Activated T-helper 17 cell treated with anti-CD3 and anti-CD28 coated beads, Interleukin-2, amount 50 U/mL, for 72 hours (primary cell): ENCODE measurements around the gene NME5. TPM values are rescaled to one million over a fixed set of nuclear protein-coding genes. Genes with fewer than 3 reads are reported as not detected.
A peak's percentile ranks its signal among the peaks of the same experiment; 100 is the strongest.

ENCODE experiments used
- ATAC-seq: fragments of 150-1000 bp; cut with Tn5 transposase; replicated peaks from 2 replicates; pipeline ENCODE4 v1.10.0; 2021; ENCODE audit warnings: mild to moderate bottlenecking, moderate library complexity
- H3K27ac Mint-ChIP-seq: one replicate; pipeline ENCODE4 v1.8.0; 2022; ENCODE audit warnings: mixed read lengths
- H3K27me3 Mint-ChIP-seq: one replicate; pipeline ENCODE4 v1.8.0; 2022; ENCODE audit warnings: mixed read lengths
- H3K36me3 Mint-ChIP-seq: one replicate; pipeline ENCODE4 v1.8.0; 2022; ENCODE audit warnings: low read depth, mild to moderate bottlenecking, mixed read lengths
- H3K4me1 Mint-ChIP-seq: one replicate; pipeline ENCODE4 v1.8.0; 2022; ENCODE audit warnings: mixed read lengths
- H3K4me3 Mint-ChIP-seq: one replicate; pipeline ENCODE4 v1.8.0; 2022; ENCODE audit warnings: mild to moderate bottlenecking, mixed read lengths
- H3K9me3 Mint-ChIP-seq: one replicate; pipeline ENCODE4 v1.8.0; 2022; ENCODE audit warnings: mixed read lengths
- total RNA-seq, 2 donors: library from RNA; stranded (reverse); gene quantifications; one replicate each; pipeline ENCODE4 v1.2.3, GENCODE V29; 2022

The NME5 gene, protein sequence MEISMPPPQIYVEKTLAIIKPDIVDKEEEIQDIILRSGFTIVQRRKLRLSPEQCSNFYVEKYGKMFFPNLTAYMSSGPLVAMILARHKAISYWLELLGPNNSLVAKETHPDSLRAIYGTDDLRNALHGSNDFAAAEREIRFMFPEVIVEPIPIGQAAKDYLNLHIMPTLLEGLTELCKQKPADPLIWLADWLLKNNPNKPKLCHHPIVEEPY
- total RNA-seq: not detected

DNA sequence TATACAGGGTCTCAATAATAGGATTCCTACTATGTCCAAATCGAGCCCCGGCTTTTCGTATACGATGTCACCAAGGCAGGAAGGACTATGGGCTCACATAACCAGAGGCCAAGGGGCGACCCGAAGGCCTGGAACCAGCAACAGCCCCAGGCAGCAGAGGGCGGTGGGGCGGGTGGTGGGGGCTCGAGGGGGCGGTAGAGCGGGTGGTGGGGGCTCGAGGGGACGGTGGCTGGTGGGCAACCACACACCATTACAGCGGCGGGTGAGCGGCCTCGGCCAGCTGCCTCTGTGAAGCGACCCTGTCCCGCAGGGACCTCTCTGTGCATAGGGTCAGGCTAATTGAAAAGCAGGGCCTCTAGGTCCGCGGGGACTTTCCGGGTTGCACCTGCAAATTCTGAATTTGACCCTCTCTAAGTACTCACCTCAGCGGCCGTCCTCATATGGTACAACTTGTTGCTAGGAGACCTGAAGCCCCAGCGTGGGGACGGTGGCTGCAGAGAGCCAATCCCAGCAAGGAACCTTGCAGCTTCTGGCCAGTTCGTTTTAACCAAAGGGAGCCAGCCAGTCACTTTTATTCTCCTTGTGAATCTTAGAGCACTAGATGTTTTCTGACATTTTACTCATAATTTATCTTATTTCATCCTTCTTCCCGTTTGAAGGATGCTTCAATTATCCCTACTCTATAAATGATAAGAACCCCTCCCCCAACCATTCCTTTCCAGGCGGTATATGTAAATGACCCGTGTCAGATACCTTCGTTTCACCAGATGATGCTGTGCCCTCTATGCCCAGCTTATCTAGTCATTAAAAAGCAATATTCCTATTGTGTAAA is at the start of gene NME5:
TSS of gene NME5 (minus strand) at position 480 of the 832 bp plus-strand sequence. CDS start 648 bp downstream, outside the sequence.
- Mint-ChIP-seq H3K27ac (no peak within 1 kb of the TSS), H3K4me3 (no peak within 1 kb of the TSS), H3K9me3 (no peaks in the 10 kb centered on the region), H3K27me3 (peaks cover 13% of the 10 kb centered on the region), H3K4me1 (no peaks in the 10 kb centered on the region), H3K36me3 (no peaks in the 10 kb centered on the region)
- ATAC-seq: no peak

DNA sequence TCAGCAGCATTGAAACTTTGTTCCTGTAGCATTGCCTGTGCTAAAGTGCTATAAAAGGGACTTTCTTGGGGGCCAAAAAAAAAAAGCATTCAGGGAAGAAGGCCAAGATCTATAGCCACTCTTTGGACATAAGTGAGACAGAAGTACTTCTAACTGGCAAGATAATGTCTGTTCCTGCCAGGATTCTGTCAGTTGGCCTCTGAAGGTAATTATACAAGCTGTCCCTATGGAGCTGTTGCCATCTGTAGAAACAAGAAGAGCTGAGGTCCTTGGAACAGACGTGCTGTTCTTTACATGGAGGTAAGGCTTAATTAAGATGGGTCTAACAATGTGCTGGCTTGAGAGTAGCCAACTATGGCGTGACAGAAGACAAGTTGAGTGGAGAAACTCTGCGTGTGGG is 49.4 kb upstream of the NME5 start:
- no peak for ATAC-seq
- no peaks in the 10 kb centered on the region for H3K9me3 Mint-ChIP-seq
- H3K27ac Mint-ChIP-seq: no peak overlapping the region
- H3K27me3 Mint-ChIP-seq: no peaks in the 10 kb centered on the region
- H3K4me3 Mint-ChIP-seq: no peak overlapping the region
- peaks cover 100% of the 10 kb centered on the region for H3K36me3 Mint-ChIP-seq
- no peaks in the 10 kb centered on the region for H3K4me1 Mint-ChIP-seq

DNA sequence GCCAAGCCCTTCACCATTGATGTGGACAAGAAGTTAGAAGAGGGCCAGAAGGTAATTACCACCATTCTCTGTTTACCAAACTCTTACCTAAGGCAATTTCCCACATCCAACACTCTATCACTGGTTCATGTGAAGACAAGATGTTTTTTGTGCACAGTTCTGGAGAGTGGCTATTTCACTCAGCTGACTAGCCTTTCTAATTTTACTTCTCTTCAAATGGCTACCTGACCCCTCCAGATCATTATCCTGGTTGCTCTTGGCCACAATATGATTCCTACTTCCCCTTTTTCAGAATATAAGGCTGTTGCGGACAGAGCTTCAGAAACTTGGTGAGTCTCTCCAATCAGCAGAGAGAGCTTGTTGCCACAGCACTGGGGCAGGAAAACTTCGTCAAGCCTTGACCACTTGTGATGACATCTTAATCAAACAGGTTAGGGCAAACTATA is 46.8 kb upstream of the NME5 start:
- Mint-ChIP-seq H3K27ac (peak overlapping the region; percentile 56), H3K4me3 (no peak overlapping the region), H3K36me3 (peaks cover 99% of the 10 kb centered on the region), H3K9me3 (no peaks in the 10 kb centered on the region), H3K4me1 (peaks cover 2% of the 10 kb centered on the region), H3K27me3 (no peaks in the 10 kb centered on the region)
- no peak for ATAC-seq

DNA sequence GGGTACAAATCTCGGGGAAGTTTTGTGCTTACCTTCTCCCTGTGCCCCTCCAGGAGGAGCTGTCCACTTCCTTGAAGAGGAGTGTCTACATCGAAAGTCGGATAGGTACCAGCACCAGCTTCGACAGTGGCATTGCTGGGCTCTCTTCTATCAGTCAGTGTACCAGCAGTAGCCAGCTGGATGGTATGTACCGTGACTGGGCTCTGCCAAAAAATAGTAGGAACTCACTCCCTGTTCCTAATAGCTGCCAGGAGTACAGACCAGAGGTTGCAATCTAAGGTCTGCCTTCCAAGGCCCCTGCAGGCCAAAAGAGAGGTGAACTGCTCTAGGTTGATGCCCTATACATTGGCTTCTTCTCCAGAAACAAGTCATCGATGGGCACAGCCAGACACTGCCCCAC is 43.6 kb upstream of the NME5 start:
- no peak for ATAC-seq
- no peaks in the 10 kb centered on the region for H3K27me3 Mint-ChIP-seq
- no peak overlapping the region for H3K4me3 Mint-ChIP-seq
- H3K36me3 Mint-ChIP-seq: peaks cover 81% of the 10 kb centered on the region
- H3K9me3 Mint-ChIP-seq: no peaks in the 10 kb centered on the region
- peaks cover 4% of the 10 kb centered on the region for H3K4me1 Mint-ChIP-seq
- no peak overlapping the region for H3K27ac Mint-ChIP-seq

DNA sequence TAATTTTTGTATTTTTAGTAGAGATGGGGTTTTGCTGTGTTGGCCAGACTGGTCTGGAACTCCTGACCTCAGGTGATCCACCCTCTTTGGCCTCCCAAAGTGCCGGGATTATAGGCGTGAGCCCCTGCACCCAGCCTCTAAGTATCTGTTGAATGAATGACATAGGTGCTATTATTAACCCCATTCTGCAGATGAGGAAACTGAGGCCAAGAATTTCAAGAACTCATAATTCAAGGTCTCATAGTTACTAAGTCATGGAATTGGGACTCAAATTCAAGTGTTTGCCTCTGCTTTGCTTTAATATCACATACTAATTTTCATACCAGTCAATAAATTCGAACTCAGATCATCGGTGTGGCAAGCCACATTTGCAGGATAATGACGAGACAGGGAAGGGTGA is 41.6 kb upstream of the NME5 start:
- ATAC-seq: no peak
- peaks cover 69% of the 10 kb centered on the region for H3K36me3 Mint-ChIP-seq

DNA sequence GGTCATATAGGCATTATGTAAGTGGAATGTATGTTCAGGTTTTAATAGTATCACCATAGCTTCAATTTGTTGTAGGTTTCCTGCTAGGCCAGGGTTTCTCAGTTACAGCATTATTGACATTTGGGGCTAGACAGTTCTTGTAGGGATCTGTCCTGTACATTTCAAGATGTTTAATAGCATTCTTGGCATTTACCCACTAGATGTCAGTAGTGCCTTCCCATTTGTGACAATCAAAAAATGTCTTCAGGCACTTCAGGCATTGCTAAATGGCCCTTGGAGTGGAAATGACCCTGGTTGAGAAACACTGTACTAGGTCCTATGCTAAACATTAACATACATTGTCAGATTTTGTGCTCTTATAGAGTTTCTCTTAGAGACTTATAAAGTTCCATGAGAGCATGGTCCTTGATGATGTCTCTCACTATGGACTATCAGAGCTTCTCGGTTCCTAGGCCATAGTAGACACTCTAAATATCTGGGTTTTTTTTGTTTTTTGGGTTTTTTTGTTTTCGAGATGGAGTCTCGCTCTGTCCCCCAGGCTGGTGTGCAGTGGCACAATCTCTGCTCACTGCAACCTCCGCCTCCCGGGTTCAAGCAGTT is 41.1 kb upstream of the NME5 start:
- Mint-ChIP-seq H3K4me3 (no peak overlapping the region), H3K4me1 (peaks cover 4% of the 10 kb centered on the region), H3K9me3 (no peaks in the 10 kb centered on the region), H3K36me3 (peaks cover 69% of the 10 kb centered on the region), H3K27ac (no peak overlapping the region), H3K27me3 (no peaks in the 10 kb centered on the region)
- no peak for ATAC-seq

More for the DNA sequence above, 41.6 kb upstream of the NME5 start:
- no peaks in the 10 kb centered on the region for H3K9me3 Mint-ChIP-seq
- H3K27me3 Mint-ChIP-seq: no peaks in the 10 kb centered on the region
- H3K4me1 Mint-ChIP-seq: peaks cover 4% of the 10 kb centered on the region
- no peak overlapping the region for H3K4me3 Mint-ChIP-seq
- H3K27ac Mint-ChIP-seq: no peak overlapping the region

DNA sequence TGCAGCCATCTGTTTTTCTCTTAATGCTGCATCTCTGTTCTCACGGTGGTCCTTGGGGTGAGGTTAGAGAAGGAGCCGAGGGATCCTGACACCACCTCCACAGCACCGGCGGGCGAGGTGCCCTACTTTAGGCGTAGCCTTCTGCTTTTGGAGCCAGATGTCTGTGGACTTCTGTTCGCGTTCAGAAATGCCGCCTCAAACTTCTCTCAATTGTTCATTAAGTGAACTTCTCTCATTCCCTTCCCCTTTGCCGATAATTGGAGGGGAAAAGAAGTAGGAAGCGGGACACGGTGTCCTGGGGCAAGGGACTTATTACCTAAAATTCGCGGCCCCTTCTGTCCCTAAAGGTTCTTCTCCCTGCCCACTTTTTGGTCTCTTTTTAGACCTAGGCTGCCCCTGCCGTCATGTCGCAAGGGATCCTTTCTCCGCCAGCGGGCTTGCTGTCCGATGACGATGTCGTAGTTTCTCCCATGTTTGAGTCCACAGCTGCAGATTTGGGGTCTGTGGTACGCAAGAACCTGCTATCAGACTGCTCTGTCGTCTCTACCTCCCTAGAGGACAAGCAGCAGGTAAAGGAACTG is 40.1 kb upstream of the NME5 start:
- Mint-ChIP-seq H3K4me3 (no peak overlapping the region), H3K9me3 (no peaks in the 10 kb centered on the region), H3K27me3 (no peaks in the 10 kb centered on the region), H3K4me1 (peaks cover 4% of the 10 kb centered on the region), H3K36me3 (peaks cover 69% of the 10 kb centered on the region), H3K27ac (no peak overlapping the region)
- no peak for ATAC-seq

DNA sequence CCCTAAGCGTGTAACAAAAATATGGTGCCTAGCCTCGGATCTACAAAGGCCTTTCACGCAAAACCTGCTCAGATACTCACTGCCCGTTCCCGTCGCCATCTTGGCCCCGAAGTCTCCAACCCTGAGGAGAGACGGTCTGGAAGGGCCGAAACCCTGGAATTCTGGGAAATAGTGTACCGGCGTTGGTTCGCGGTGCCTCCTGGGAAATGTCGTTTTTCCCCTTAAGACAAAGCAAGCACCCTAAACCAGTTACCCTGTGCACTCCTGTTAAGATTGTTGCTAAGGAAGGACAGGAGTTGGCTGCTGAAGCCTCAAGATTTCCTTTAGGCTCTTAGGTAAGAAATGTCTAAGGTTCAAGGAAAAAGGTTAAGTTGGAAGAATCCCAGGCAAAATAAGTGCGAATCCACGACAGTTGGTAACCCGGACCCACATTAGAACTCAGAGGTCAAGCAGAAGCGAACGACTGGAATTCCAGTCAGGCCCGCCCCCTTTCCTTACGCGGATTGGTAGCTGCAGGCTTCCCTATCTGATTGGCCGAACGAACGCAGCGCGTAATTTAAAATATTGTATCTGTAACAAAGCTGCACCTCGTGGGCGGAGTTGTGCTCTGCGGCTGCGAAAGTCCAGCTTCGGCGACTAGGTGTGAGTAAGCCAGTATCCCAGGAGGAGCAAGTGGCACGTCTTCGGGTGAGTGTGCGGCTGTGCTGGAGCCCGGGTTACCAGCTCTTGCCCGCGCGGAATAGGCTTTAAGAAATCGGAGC is 39.5 kb upstream of the NME5 start, which contains the start of the genes BRD8 and KIF20A:
TSS of gene BRD8 (minus strand) at position 115 of the 761 bp plus-strand sequence. CDS start at position 99, 16 bp downstream.
TSS of gene KIF20A (plus strand) at position 597 of the 761 bp plus-strand sequence. CDS start 569 bp downstream, outside the sequence.
- H3K9me3 Mint-ChIP-seq: no peaks in the 10 kb centered on the region
- no peak within 1 kb of the TSS for H3K4me3 Mint-ChIP-seq
- H3K27ac Mint-ChIP-seq: no peak within 1 kb of the TSS
- H3K27me3 Mint-ChIP-seq: no peaks in the 10 kb centered on the region
- H3K4me1 Mint-ChIP-seq: peaks cover 4% of the 10 kb centered on the region
- peaks cover 69% of the 10 kb centered on the region for H3K36me3 Mint-ChIP-seq
- ATAC-seq: peak; percentile 93

DNA sequence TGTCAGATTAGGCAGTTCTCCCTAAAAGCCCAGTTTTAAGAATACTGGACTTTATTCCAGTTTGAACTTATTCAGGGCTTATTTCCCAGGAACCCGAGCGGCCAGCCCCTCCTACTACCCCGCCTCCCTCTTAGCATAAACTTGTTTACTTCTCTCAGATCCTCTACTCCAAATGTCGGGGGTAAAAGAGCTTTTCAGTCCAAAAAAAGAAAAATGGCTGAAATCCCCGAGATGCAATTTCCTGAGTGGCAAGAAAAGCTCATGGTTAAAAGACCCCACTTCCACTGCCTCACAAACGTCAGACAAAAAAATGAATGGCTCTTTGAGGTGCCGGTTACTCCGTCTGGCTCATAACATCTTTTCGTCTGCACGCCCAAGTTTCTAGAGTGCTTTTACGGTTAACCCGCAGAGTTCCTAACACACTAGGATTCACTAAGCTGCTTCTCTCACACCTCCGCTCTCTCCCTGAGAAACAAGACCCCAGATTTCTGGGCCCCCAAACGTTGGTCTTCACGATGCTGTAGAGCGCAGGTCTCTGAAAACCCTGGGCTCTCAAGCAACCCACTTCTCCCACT is 38.8 kb upstream of the NME5 start:
- H3K4me1 Mint-ChIP-seq: peaks cover 4% of the 10 kb centered on the region
- no peaks in the 10 kb centered on the region for H3K27me3 Mint-ChIP-seq
- H3K36me3 Mint-ChIP-seq: peaks cover 69% of the 10 kb centered on the region
- H3K4me3 Mint-ChIP-seq: no peak overlapping the region
- ATAC-seq: no peak
- no peaks in the 10 kb centered on the region for H3K9me3 Mint-ChIP-seq
- H3K27ac Mint-ChIP-seq: no peak overlapping the region

DNA sequence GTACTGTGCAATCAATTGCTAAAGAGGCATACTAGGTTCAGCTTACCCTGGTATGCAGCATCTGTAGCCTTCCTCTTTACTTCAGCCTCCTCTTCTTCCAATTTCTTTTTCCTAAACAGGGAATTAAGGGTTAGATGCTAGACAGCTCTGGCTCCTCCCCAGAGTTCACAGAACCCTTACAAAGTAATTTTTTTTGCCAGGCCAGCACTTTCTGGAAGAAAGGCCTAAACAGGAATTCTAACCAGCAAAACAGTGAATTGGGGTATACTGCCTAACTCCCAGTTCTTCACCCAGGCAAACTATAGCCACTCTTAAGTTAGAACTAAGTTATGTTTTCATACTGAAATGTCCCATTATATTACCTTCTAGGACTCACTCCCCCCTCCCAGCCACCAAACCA is 31.1 kb upstream of the NME5 start:
- ATAC-seq: no peak
- H3K9me3 Mint-ChIP-seq: no peaks in the 10 kb centered on the region
- no peak overlapping the region for H3K27ac Mint-ChIP-seq
- no peaks in the 10 kb centered on the region for H3K27me3 Mint-ChIP-seq
- H3K36me3 Mint-ChIP-seq: peaks cover 100% of the 10 kb centered on the region
- no peaks in the 10 kb centered on the region for H3K4me1 Mint-ChIP-seq
- H3K4me3 Mint-ChIP-seq: no peak overlapping the region

DNA sequence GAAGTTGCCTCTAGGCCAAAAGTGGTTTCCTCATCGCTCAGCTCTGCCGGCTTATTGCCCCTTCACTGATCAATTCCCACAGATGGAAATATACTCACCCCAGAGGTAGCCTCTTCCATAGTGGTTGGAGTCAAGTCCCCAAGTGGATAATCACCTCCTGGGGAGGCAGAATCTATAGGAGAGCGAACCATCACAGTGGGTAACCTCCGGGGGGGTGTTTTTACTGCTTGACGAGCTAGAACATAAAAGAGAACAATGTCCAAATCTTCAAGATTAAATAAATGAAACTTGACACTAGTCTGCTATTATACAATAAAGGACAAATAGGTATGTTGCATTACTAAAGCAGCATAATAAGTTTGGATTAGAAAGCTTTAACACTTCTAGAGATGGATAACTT is 29.9 kb upstream of the NME5 start:
- H3K36me3 Mint-ChIP-seq: peaks cover 100% of the 10 kb centered on the region

DNA sequence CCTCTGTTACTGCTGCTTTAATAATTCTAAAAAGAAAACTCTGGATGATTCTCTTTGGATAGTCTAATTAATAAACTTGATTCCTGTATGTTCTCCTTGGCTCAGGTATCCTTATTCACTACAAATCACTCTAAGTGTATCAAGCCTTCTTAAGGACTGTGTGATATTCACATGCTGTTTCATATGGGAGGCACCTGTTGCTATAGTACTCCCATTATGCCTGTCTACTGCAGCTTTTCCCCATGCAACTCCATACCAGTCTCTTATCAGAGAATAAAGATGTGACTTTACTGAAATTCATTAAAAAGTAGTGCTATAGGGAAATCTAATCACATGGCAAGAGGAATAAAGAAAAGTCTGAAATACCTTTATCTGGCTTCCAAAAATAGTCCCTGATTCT is 24.5 kb upstream of the NME5 start:
- no peak for ATAC-seq
- no peak overlapping the region for H3K27ac Mint-ChIP-seq
- H3K4me3 Mint-ChIP-seq: no peak overlapping the region
- H3K36me3 Mint-ChIP-seq: peaks cover 100% of the 10 kb centered on the region
- no peaks in the 10 kb centered on the region for H3K27me3 Mint-ChIP-seq
- H3K9me3 Mint-ChIP-seq: no peaks in the 10 kb centered on the region
- no peaks in the 10 kb centered on the region for H3K4me1 Mint-ChIP-seq

More for the DNA sequence above, 29.9 kb upstream of the NME5 start:
- H3K4me3 Mint-ChIP-seq: no peak overlapping the region
- no peaks in the 10 kb centered on the region for H3K27me3 Mint-ChIP-seq
- no peak for ATAC-seq
- no peak overlapping the region for H3K27ac Mint-ChIP-seq
- no peaks in the 10 kb centered on the region for H3K9me3 Mint-ChIP-seq
- H3K4me1 Mint-ChIP-seq: no peaks in the 10 kb centered on the region

DNA sequence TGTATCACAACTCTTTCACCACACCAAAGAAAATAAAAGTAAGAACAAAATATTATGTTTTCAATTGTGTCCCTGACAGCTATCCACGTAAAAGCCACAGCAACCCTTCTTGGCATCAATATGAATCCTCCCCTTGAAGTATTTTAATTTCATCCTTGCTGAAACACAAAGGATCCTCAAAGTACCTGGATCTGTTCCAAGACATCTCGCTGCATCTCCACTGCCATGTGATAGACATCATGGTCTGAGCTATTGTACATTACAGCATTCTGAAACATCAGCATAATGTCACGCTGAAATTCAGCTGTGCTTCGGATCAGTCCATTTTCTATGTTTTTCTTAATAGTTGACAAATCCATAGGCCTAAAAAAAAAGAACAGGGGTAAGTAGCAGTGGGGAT is 21.5 kb upstream of the NME5 start:
- Mint-ChIP-seq H3K27me3 (no peaks in the 10 kb centered on the region), H3K9me3 (no peaks in the 10 kb centered on the region), H3K4me1 (no peaks in the 10 kb centered on the region), H3K36me3 (peaks cover 96% of the 10 kb centered on the region), H3K27ac (no peak overlapping the region), H3K4me3 (no peak overlapping the region)
- no peak for ATAC-seq
